ENCODE results near the gene TCHP. TPM values are rescaled to one million over a fixed set of nuclear protein-coding genes. Genes with fewer than 3 reads are reported as not detected.

TCHP gene
- total and polyA plus RNA-seq, 2 experiments from 2014 or later = 3.1 to 6.2 TPM

DNA sequence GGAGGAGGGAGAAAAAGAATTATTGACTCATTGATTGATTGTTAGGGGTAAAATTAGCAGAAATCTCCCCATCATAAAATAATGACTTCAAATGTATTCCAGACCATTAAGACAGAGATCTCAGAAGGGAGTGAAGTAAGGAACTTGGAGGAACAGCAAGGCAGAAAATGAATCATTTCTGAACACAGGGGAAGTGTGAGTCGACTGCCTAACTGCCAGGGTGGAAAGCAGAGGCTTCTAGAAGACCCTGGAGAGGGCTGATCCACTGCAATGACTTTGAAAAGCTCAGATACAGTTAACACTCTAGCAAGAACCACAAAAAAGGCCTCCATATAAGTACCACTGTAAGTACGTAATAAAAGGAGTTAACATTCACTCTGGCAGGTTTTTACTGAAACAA is 29.4 kb upstream of the TCHP start (continued):
- no peak for TF ChIP-seq ZNF462 (CRISPR knock-in tag; IDR thresholded peaks at IDR 0.05)
- no peak for TF ChIP-seq POLR2AphosphoS5 (IDR thresholded peaks at IDR 0.05; ENCODE audit: low read depth)
- no peak for TF ChIP-seq ETS1 (IDR thresholded peaks at IDR 0.05)
- no peak for TF ChIP-seq ZNF331 (CRISPR knock-in tag; IDR thresholded peaks at IDR 0.05; ENCODE audit: low read depth)
- TF ChIP-seq NANOG (IDR thresholded peaks at IDR 0.05; ENCODE audit: borderline replicate concordance) = no peak

DNA sequence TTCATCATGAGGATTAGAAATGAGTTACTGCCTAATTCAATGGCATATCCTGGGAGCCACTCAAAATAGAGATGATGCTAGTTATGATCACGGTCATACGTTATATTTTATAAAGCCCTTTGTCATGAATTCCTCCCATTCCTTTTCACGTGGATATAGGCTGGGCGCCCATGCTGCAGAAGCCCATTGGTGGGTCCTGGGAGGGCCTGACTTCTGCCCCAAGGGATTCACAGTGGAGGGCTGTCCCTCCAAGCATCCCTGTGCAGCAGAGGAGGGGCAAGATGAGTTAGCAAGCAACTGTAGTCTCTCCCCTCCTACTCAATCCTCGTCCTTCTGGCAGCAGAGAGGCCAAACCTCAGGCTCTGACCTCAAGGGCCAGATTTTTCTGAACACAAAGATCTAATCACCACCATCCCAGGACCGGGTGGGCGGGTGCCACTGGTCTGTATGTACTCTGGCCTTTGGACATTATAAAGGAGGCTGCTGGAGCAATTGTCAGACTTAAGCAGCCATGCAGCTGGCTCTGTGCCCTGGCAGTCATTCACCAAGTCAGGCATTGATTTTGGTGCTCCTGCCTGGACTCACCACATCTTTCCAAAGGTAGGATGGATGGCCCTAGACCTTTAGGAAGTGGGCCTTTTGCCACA is 28.3 kb upstream of the TCHP start:
- no peaks in the 10 kb centered on the region for H3K9me2 ChIP-seq (ENCODE audit: insufficient read depth)
- H3K4me3 ChIP-seq = no peak overlapping the region
- no peaks in the 10 kb centered on the region for H3K36me3 ChIP-seq (ENCODE audit: insufficient read depth)
- 0 out of 2 replicates have a peak, but pooled peaks cover 3% of the 10 kb centered on the region for H3F3A ChIP-seq (replicated peaks; ENCODE audit: low read depth)
- peaks cover 22% of the 10 kb centered on the region for H4K20me1 ChIP-seq (replicated peaks; ENCODE audit: insufficient read depth)
- no peak overlapping the region; the same call in 1 of the 2 replicates for H3K27ac Mint-ChIP-seq
- H3K4me3 Mint-ChIP-seq = no peak overlapping the region
- no peak overlapping the region for H3K4me2 ChIP-seq
- peaks cover 26% of the 10 kb centered on the region for H3K4me1 Mint-ChIP-seq
- ATAC-seq (peak; percentile 57), DNase-seq (ENCODE audit: low spot score) (no peak)
- TF ChIP-seq JUNB (IDR thresholded peaks at IDR 0.05; ENCODE audit: unreplicated experiment) (no peak), ETS1 (IDR thresholded peaks at IDR 0.05) (no peak), REST (IDR thresholded peaks at IDR 0.05; ENCODE audit: unreplicated experiment) (no peak)
- no peaks in the 10 kb centered on the region for H3K27me3 ChIP-seq (ENCODE audit: insufficient read depth)
- peaks cover 13% of the 10 kb centered on the region for H3K4me1 ChIP-seq (ENCODE audit: insufficient read depth)
- no peak overlapping the region for H3K27ac ChIP-seq (ENCODE audit: low read depth)
- peaks cover 1% of the 10 kb centered on the region for H3K27me3 Mint-ChIP-seq (ENCODE audit: insufficient read depth, low read depth, poor library complexity)
- H3K79me2 ChIP-seq (replicated peaks; ENCODE audit: insufficient read depth) = peaks cover 63% of the 10 kb centered on the region
- H3K9me3 Mint-ChIP-seq = no peaks in the 10 kb centered on the region
- H2AFZ ChIP-seq = no peak overlapping the region
- H3K36me3 Mint-ChIP-seq (ENCODE audit: low read depth) = peaks cover 5% of the 10 kb centered on the region; the same call in 2 of the 3 replicates
